Measurements from ENCODE around the gene SORD. TPM values are rescaled to one million over a fixed set of nuclear protein-coding genes. Genes with fewer than 3 reads are reported as not detected.

Gene SORD
- total RNA-seq, 4 donors from 2014 or later, result 3.3 to 6.6 (median 5.9) TPM

DNA sequence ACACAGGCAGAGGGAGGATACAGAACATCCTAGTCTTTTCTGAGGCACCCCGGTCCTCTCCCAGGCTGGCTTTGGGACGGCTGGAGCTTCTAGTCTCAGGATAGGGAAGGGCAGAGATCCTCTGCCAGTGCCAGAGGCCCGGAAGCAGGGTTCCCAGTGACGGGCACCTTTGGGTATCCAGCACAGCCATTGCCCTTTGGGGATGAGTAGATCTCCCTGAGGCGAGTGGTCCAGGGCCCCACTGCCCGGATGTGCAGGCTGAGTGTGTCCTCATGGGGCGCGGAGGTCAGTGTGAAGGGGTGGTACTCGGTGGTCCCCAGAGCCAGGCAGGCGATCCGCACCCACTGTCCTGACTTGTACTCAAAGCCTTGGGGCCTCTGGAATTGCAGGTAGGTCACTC lies 72.7 kb downstream of the SORD start:
- TF ChIP-seq POLR2A (IDR thresholded peaks at IDR 0.05; ENCODE audit: low read depth), result no peak
- TF ChIP-seq CTCF (IDR thresholded peaks at IDR 0.05), result no peak
- no peak for TF ChIP-seq EP300 (IDR thresholded peaks at IDR 0.05)
- TF ChIP-seq POLR2AphosphoS5 (IDR thresholded peaks at IDR 0.05), result no peak
- Histone ChIP-seq H3K27me3 (peaks cover 0 to 6% (median 0%) of the 10 kb centered on the region in 4 donors), H3K36me3 (no peaks in the 10 kb centered on the region), H3K4me3 (no peak overlapping the region), H3K27ac (replicated peaks in 1 of 4) (no peak overlapping the region), H3K9me3 (no peaks in the 10 kb centered on the region), H3K4me1 (no peaks in the 10 kb centered on the region)
- WGBS, result 94% methylated on average over 11 of the region's 11 CpGs
- intact Hi-C loops (cut with DNase I), result no loop called here
- DNase-seq (ENCODE audit: extremely low spot score), result no peak

DNA sequence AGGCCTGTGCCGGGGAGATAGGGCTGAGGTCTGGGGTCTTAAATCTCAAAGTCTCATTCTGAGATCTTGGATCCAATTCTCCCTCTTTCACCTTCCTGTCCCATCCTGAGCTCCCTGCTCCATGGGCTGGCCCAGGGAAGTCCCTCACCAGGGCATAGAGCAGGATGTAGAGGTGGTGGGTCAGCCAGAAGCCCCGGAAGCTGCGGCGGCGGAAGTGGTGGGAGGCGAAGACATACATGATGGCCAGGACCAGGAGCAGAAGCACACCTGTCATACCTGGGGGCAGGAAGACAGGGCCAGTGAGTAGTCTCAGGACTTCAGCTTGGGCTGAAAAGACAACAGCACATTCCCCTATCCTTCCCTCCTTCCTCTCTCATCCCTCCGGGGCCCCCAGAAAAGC lies 74.5 kb downstream of the SORD start:
- no peak overlapping the region for H3K4me3 ChIP-seq
- 98% methylated on average over 7 of the region's 7 CpGs for WGBS
- no peak overlapping the region for H3K27ac ChIP-seq (replicated peaks in 1 of 4)
- H3K36me3 ChIP-seq, result no peaks in the 10 kb centered on the region
- H3K27me3 ChIP-seq, result no peaks in the 10 kb centered on the region
- no peaks in the 10 kb centered on the region for H3K9me3 ChIP-seq
- H3K4me1 ChIP-seq, result no peaks in the 10 kb centered on the region
- intact Hi-C loops (cut with DNase I), result no loop called here
- no peak for DNase-seq (ENCODE audit: extremely low spot score)
- TF ChIP-seq POLR2A (IDR thresholded peaks at IDR 0.05; ENCODE audit: low read depth) (no peak), CTCF (IDR thresholded peaks at IDR 0.05) (no peak), POLR2AphosphoS5 (IDR thresholded peaks at IDR 0.05) (no peak), EP300 (IDR thresholded peaks at IDR 0.05) (no peak)

GRCh38 chr15:45099549-45100165 lies 76.7 kb downstream of the SORD start:
- Histone ChIP-seq H3K27ac (replicated peaks in 1 of 4) (no peak overlapping the region), H3K36me3 (no peaks in the 10 kb centered on the region), H3K27me3 (no peaks in the 10 kb centered on the region), H3K4me1 (no peaks in the 10 kb centered on the region), H3K9me3 (no peaks in the 10 kb centered on the region), H3K4me3 (no peak overlapping the region)
- TF ChIP-seq POLR2A (IDR thresholded peaks at IDR 0.05; ENCODE audit: low read depth) (no peak), POLR2AphosphoS5 (IDR thresholded peaks at IDR 0.05) (no peak), CTCF (IDR thresholded peaks at IDR 0.05) (no peak), EP300 (IDR thresholded peaks at IDR 0.05) (no peak)
- WGBS, result 85% methylated on average over 23 of the region's 23 CpGs
- intact Hi-C loops (cut with DNase I), result no loop called here
- no peak for DNase-seq (ENCODE audit: extremely low spot score)

DNA sequence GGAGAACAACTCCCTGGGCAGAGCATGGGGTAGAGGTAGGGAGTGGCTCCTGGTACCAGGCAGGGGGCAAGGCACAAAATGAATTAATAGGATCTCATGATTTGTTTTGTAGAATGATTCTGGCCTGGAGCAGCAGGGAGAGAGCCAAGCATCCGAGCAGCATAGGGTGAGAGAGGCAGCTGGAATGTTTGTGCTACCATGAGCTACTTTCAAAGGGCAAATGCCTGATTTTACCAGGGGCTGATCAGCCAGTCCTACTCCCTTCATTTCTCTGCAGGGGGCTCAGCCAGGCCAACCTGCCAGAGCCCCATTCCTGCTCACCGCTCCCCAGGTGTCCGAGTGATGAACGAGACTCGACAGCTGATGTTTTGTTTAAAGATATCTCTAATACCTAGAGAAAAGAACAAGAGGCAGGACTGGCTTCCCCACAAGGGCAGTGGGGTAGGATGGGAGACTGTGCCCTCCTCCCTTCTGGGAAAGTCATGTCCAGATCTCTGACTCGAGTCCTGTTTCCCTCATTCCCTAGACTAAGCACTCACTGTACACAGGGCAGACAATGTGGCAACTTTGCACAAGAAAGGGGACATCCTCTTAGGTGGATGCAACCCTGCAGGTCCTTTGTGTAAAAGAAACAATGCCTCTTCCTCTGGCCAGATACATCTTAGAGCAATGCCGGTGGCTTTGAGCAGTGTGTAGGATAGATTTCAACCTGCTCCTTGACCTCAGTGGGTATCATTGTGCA lies 78.1 kb downstream of the SORD start:
- TF ChIP-seq CTCF (IDR thresholded peaks at IDR 0.05) (no peak), EP300 (IDR thresholded peaks at IDR 0.05) (no peak), POLR2A (IDR thresholded peaks at IDR 0.05; ENCODE audit: low read depth) (no peak), POLR2AphosphoS5 (IDR thresholded peaks at IDR 0.05) (no peak)
- H3K36me3 ChIP-seq, result no peaks in the 10 kb centered on the region
- no peak for DNase-seq (ENCODE audit: extremely low spot score)
- no peak overlapping the region for H3K4me3 ChIP-seq
- H3K9me3 ChIP-seq, result no peaks in the 10 kb centered on the region
- WGBS, result 48% methylated on average over 6 of the region's 7 CpGs
- H3K27me3 ChIP-seq, result no peaks in the 10 kb centered on the region
- intact Hi-C loops (cut with DNase I), result no loop called here
- H3K27ac ChIP-seq (replicated peaks in 1 of 4), result no peak overlapping the region
- H3K4me1 ChIP-seq, result no peaks in the 10 kb centered on the region

Data from esophagus muscularis mucosa (tissue), 4 donors.